Natural killer cell (primary cell): ENCODE results near the gene BFSP1. TPM values are rescaled to one million over a fixed set of nuclear protein-coding genes. Genes with fewer than 3 reads are reported as not detected.
A peak's percentile ranks its signal among the peaks of the same experiment; 100 is the strongest.

Experiments used
- ATAC-seq, 3 donors: fragments of 150-1000 bp in 2 of 3; fragments of 200-7000 bp in 1 of 3; cut with Tn5 transposase; 1 replicate in 1 of 3; 2 replicates in 2 of 3; pipeline ENCODE4 v1.10.0; 2021; ENCODE audit warnings: mild to moderate bottlenecking in 2 of 3, moderate library complexity in 2 of 3
- DNase-seq, 2 donors: peaks; one replicate each; pipeline versions ENCODE4 v3.0.0 to v3.0.0-alpha.2; 2013 to 2021; ENCODE audit warnings: mixed read lengths in 1 of 2
- H3K27ac ChIP-seq: one replicate; pipeline ENCODE4 v1.5.1; 2013; ENCODE audit warnings: mild to moderate bottlenecking, low read length
- H3K27me3 ChIP-seq: one replicate; pipeline ENCODE4 v1.6.1; 2013; ENCODE audit warnings: low read length; ENCODE audit not compliant: control insufficient read depth, insufficient read depth
- H3K36me3 ChIP-seq: one replicate; pipeline ENCODE4 v1.6.1; 2013; ENCODE audit warnings: low read length; ENCODE audit not compliant: control insufficient read depth, insufficient read depth
- H3K4me1 ChIP-seq: one replicate; pipeline ENCODE4 v1.6.1; 2013; ENCODE audit warnings: low read length; ENCODE audit not compliant: control insufficient read depth, insufficient read depth
- H3K4me3 ChIP-seq: one replicate; pipeline ENCODE4 v1.5.1; 2013; ENCODE audit warnings: low read length
- H3K9me3 ChIP-seq: one replicate; pipeline ENCODE4 v1.6.1; 2013; ENCODE audit warnings: low read length; ENCODE audit not compliant: control insufficient read depth, insufficient read depth
- H3K27ac Mint-ChIP-seq, 2 donors: one replicate each; pipeline ENCODE4 v1.8.0; 2022; ENCODE audit warnings: mild to moderate bottlenecking in 2 of 2, mixed read lengths in 2 of 2, moderate library complexity in 1 of 2
- H3K27me3 Mint-ChIP-seq, 2 donors: one replicate each; pipeline ENCODE4 v1.8.0; 2022; ENCODE audit warnings: low read depth in 2 of 2, mixed read lengths in 2 of 2
- H3K36me3 Mint-ChIP-seq: one replicate; pipeline ENCODE4 v1.8.0; 2022; ENCODE audit warnings: mixed read lengths
- H3K4me1 Mint-ChIP-seq, 2 donors: one replicate each; pipeline ENCODE4 v1.8.0; 2022; ENCODE audit warnings: mixed read lengths in 2 of 2
- H3K4me3 Mint-ChIP-seq: one replicate; pipeline ENCODE4 v1.8.0; 2022; ENCODE audit warnings: mild to moderate bottlenecking, moderate library complexity, mixed read lengths
- H3K9me3 Mint-ChIP-seq, 2 donors: one replicate each; pipeline ENCODE4 v1.8.0; 2022; ENCODE audit warnings: mixed read lengths in 2 of 2
- WGBS: methylation state at CpG from one replicate; pipeline ENCODE4 v1.1.7; 2013; ENCODE audit warnings: missing lambda C conversion rate; ENCODE audit not compliant: insufficient coverage; 5-methylcytosine and 5-hydroxymethylcytosine counted together
- intact Hi-C: fragments of 100-400 bp; cut with micrococcal nuclease; formaldehyde crosslinking; loops from one replicate; pipeline ENCODE4 v1.14.2; 2022
- total RNA-seq, 4 donors: library from RNA; stranded (reverse); fragments of 120-200 nt in 1 of 4; gene quantifications; one replicate each; pipeline versions ENCODE4 v1.2.3 to v1.2.4, GENCODE V29; 2013 to 2022
- TF ChIP-seq, protein P1 (sequence below): fragments of 200-600 bp; IDR thresholded peaks from one replicate; pipeline ENCODE4 v1.8.0; 2022; ENCODE audit warnings: antibody characterized with exemption

The BFSP1 gene
- total RNA-seq, 3 donors from 2014 or later (not counting 1 experiment from before 2014, with no cell fraction given), result 2.7 to 7.3 (median 3.7) TPM

DNA sequence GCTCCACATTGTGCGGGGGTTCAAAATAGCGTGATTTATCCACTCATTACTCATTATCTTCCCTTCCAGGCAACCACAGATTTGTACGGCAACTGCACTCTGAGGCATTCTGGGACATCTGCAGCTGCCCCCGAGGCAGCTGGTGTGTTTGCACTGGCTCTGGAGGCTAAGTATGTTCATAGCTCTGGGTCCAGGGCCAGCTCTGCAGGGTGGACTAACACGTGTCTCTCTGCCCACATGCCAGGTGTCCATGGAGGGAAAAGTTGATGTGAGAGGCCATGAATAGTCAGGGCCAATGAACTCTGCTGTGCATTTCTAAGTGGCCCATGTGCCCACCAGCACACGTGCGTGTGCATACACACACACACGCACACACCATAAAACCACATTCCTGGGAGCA, 74.9 kb downstream of the BFSP1 start:
- Mint-ChIP-seq H3K4me3 (no peak overlapping the region), H3K36me3 (no peaks in the 10 kb centered on the region), H3K4me1 (no peaks in the 10 kb centered on the region), H3K9me3 (peaks cover 0 to 3% of the 10 kb centered on the region in 2 donors), H3K27ac (no peak overlapping the region), H3K27me3 (peaks cover 29 to 44% of the 10 kb centered on the region in 2 donors)
- intact Hi-C loops, result no loop called here
- TF ChIP-seq, protein P1, sequence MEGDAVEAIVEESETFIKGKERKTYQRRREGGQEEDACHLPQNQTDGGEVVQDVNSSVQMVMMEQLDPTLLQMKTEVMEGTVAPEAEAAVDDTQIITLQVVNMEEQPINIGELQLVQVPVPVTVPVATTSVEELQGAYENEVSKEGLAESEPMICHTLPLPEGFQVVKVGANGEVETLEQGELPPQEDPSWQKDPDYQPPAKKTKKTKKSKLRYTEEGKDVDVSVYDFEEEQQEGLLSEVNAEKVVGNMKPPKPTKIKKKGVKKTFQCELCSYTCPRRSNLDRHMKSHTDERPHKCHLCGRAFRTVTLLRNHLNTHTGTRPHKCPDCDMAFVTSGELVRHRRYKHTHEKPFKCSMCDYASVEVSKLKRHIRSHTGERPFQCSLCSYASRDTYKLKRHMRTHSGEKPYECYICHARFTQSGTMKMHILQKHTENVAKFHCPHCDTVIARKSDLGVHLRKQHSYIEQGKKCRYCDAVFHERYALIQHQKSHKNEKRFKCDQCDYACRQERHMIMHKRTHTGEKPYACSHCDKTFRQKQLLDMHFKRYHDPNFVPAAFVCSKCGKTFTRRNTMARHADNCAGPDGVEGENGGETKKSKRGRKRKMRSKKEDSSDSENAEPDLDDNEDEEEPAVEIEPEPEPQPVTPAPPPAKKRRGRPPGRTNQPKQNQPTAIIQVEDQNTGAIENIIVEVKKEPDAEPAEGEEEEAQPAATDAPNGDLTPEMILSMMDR, result no peak
- no peak for DNase-seq
- no peaks in the 10 kb centered on the region for H3K36me3 ChIP-seq
- WGBS, result 85% methylated on average over 8 of the region's 8 CpGs
- no peak overlapping the region for H3K4me3 ChIP-seq
- ATAC-seq, result no peak
- H3K9me3 ChIP-seq, result no peaks in the 10 kb centered on the region
- H3K27ac ChIP-seq, result no peak overlapping the region
- H3K27me3 ChIP-seq, result no peaks in the 10 kb centered on the region
- H3K4me1 ChIP-seq, result no peaks in the 10 kb centered on the region

DNA sequence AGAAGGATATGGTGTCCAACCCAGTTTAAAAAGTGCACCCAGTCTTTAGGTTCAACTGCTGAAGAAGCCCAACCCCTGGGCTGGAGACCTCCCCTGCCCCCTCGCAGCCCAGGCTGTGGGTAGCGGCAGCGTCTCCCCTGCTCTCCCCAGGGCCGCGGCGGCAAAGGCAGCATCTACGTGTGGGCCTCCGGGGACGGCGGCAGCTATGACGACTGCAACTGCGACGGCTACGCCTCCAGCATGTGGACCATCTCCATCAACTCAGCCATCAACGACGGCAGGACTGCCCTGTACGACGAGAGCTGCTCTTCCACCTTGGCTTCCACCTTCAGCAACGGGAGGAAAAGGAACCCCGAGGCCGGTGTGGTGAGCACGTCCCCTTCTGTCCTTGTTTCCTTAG, 77.6 kb downstream of the BFSP1 start:
- H3K36me3 ChIP-seq, result no peaks in the 10 kb centered on the region
- H3K9me3 ChIP-seq, result no peaks in the 10 kb centered on the region
- Mint-ChIP-seq H3K4me1 (no peaks in the 10 kb centered on the region), H3K36me3 (no peaks in the 10 kb centered on the region), H3K4me3 (no peak overlapping the region), H3K9me3 (no peaks in the 10 kb centered on the region), H3K27ac (no peak overlapping the region), H3K27me3 (peaks cover 28 to 55% of the 10 kb centered on the region in 2 donors)
- H3K4me1 ChIP-seq, result no peaks in the 10 kb centered on the region
- no peaks in the 10 kb centered on the region for H3K27me3 ChIP-seq
- ATAC-seq (no peak), DNase-seq (no peak)
- intact Hi-C loops, result no loop called here
- H3K27ac ChIP-seq, result no peak overlapping the region
- 84% methylated on average over 22 of the region's 22 CpGs for WGBS
- no peak overlapping the region for H3K4me3 ChIP-seq
- TF ChIP-seq, protein P1, result no peak

DNA sequence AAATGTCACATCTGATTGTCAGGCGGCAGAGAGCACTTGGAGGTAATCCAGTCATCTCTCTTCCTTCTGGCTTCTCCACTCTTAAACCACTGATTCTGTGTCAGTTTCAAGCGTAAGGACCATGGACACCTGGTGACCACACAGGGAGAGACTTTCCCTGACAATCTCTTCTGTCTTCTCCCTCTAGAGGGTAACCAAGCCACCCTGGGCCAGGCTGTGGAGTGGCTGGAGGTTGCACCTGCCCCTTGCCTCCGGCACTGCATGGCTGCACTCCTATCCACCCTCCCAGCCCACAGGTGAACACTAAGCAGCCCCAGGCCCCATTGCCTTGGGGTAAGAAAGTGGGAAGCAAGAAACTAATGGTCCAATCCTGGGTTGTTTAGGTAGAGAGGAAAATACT, 78.7 kb downstream of the BFSP1 start:
- TF ChIP-seq, protein P1, result no peak
- no peaks in the 10 kb centered on the region for H3K27me3 ChIP-seq
- Mint-ChIP-seq H3K4me1 (no peaks in the 10 kb centered on the region), H3K36me3 (no peaks in the 10 kb centered on the region), H3K27ac (no peak overlapping the region), H3K4me3 (no peak overlapping the region), H3K9me3 (no peaks in the 10 kb centered on the region), H3K27me3 (peaks cover 28 to 55% of the 10 kb centered on the region in 2 donors)
- H3K9me3 ChIP-seq, result no peaks in the 10 kb centered on the region
- no peaks in the 10 kb centered on the region for H3K36me3 ChIP-seq
- H3K27ac ChIP-seq, result no peak overlapping the region
- ATAC-seq (no peak), DNase-seq (no peak)
- 85% methylated on average over 3 of the region's 3 CpGs for WGBS
- no peaks in the 10 kb centered on the region for H3K4me1 ChIP-seq
- intact Hi-C loops, result no loop called here
- H3K4me3 ChIP-seq, result no peak overlapping the region

DNA sequence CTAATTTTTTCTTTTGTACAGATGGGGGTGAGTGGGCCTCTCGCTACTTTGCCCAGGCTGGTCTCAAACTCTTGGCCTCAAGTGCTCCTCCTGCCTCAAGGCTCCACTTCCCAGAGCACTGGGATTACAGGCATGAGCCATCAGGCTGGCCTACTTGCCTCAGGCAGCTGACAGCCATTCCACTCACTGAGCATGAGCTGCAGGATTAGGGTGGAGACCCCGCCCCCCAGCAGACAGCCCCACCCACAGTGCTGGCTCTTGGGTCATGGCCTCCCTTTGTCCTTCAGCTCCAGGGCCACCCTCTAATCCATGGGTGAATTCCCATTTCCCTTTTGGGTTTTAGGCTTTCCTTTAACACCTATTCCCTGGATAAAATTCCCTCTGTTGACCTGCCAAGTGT, 82.1 kb downstream of the BFSP1 start:
- ATAC-seq, result peak in 1 of 3 donors; percentile 30
- WGBS, result 81% methylated on average over 2 of the region's 2 CpGs
- Histone ChIP-seq H3K27me3 (no peaks in the 10 kb centered on the region), H3K36me3 (no peaks in the 10 kb centered on the region), H3K4me3 (no peak overlapping the region), H3K9me3 (no peaks in the 10 kb centered on the region), H3K27ac (no peak overlapping the region), H3K4me1 (no peaks in the 10 kb centered on the region)
- DNase-seq, result no peak
- H3K36me3 Mint-ChIP-seq, result no peaks in the 10 kb centered on the region
- no peaks in the 10 kb centered on the region for H3K4me1 Mint-ChIP-seq
- TF ChIP-seq, protein P1, result no peak
- H3K27ac Mint-ChIP-seq, result no peak overlapping the region
- H3K27me3 Mint-ChIP-seq, result peaks cover 18 to 40% of the 10 kb centered on the region in 2 donors
- no peak overlapping the region for H3K4me3 Mint-ChIP-seq
- intact Hi-C loops, result no loop called here
- H3K9me3 Mint-ChIP-seq, result no peaks in the 10 kb centered on the region
